ENCODE data around the gene ST14.
"Not testable (repeated sequence)": the region's sequence is repeated elsewhere in the genome, so short reads cannot be mapped to it uniquely, and the experiment has no call there.

Gene ST14

DNA sequence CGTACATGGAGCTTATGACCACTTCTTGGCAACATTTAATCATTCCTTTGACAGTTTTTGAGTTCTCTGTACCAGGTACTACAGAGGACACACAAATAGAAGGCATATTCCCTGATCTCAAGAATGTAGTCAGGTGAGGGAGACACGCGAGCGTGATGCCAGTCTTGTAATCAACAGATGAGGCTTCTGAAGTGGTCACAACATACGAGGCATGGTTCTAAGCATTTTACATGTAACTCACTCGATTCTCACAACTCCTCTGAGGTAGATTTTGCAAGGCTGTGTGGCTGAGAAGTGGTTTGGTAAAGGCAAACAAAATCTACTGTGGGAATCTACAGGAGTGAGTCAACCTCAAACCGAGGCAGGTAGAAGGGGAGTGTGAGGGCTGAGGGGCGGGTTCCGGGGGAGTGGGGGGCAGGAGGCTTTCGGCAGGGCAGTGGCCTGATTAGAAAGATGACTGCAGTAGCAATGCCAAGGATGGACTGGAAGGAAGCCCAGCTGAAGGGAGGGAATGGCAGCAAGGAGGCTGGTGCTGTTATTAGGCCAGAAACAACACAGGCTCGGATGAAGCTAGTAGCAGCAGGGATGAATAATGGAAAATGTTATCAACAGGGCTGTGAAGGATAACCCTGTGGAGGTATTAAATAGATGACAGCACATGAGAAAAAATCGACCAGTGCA is 63.8 kb downstream of the ST14 start:
- TF ChIP-seq YY1 (IDR thresholded peaks at IDR 0.05; ENCODE audit: insufficient read depth, insufficient read length) (no peak), ZNF274 (IDR thresholded peaks at IDR 0.05; ENCODE audit: low read depth, low read length) (no peak), SUZ12 (IDR thresholded peaks at IDR 0.05; ENCODE audit: extremely low read depth, insufficient read depth, insufficient read length) (no peak)
- Histone ChIP-seq H3K9me3 (ENCODE audit: insufficient read depth, low read length) (no peaks in the 10 kb centered on the region), H3K9ac (ENCODE audit: insufficient read length, low read depth) (no peak overlapping the region), H3K27me3 (ENCODE audit: insufficient read depth, insufficient read length) (no peaks in the 10 kb centered on the region), H3K4me1 (ENCODE audit: insufficient read depth, insufficient read length) (peaks cover 2% of the 10 kb centered on the region), H3K4me3 (ENCODE audit: insufficient read length, low read depth) (no peak overlapping the region), H3K36me3 (ENCODE audit: insufficient read depth, insufficient read length, low read length) (no peaks in the 10 kb centered on the region)
- no peak for DNase-seq (ENCODE audit: low read depth, low spot score)

DNA sequence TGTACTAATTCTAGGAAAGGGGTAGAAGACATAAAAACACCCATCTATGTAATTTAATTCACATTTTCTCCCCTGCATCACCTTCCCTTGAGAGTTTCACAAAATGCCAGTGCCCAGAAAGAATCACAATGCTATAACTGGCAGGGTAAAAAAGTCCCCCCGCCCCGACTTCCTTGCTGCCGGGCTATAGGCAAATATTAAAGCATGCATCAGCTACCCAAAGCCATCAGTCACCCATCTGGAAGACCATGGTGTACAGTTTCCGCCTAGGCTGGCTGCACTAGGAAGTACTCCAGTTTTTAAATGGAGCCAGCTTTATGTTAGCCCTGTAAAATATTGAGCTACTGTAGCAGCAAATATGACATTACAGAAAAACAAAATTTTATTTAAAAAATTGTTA is 67.8 kb downstream of the ST14 start:
- Histone ChIP-seq H3K4me1 (ENCODE audit: insufficient read depth, insufficient read length) (no peaks in the 10 kb centered on the region), H3K9me3 (ENCODE audit: insufficient read depth, low read length) (no peaks in the 10 kb centered on the region), H3K27me3 (ENCODE audit: insufficient read depth, insufficient read length) (no peaks in the 10 kb centered on the region), H3K4me3 (ENCODE audit: insufficient read length, low read depth) (no peak overlapping the region), H3K36me3 (ENCODE audit: insufficient read depth, insufficient read length, low read length) (no peaks in the 10 kb centered on the region), H3K9ac (ENCODE audit: insufficient read length, low read depth) (no peak overlapping the region)
- no peak for TF ChIP-seq ZNF274 (IDR thresholded peaks at IDR 0.05; ENCODE audit: low read depth, low read length)
- TF ChIP-seq SUZ12 (IDR thresholded peaks at IDR 0.05; ENCODE audit: extremely low read depth, insufficient read depth, insufficient read length): no peak
- no peak for TF ChIP-seq YY1 (IDR thresholded peaks at IDR 0.05; ENCODE audit: insufficient read depth, insufficient read length)
- no peak for DNase-seq (ENCODE audit: low read depth, low spot score)

DNA sequence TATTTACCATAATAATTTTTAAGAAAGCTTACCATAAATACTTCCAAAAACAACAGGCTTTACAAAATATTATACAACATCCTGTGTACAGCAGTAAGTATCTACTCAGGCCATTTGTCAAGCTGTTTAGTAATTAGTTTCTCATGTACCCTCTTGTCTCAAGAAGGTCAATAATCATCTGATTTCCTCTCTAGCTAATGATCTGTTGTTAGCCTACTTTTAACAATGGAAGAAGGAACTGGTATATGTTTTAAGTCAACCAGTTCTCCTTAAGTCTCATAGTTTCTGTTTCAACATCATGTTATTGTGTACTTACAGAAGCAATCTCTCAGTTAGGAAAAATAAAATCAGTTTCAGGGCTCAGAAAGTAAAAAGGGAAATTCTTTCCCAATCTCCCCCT is 73.9 kb downstream of the ST14 start:
- H3K4me3 ChIP-seq (ENCODE audit: insufficient read length, low read depth); DNase-seq (ENCODE audit: low read depth, low spot score); H3K4me1 ChIP-seq (ENCODE audit: insufficient read depth, insufficient read length); H3K27me3 ChIP-seq (ENCODE audit: insufficient read depth, insufficient read length); H3K9ac ChIP-seq (ENCODE audit: insufficient read length, low read depth); H3K9me3 ChIP-seq (ENCODE audit: insufficient read depth, low read length): not testable (repeated sequence)
- peaks cover 11% of the 10 kb centered on the region for H3K36me3 ChIP-seq (ENCODE audit: insufficient read depth, insufficient read length, low read length)

DNA sequence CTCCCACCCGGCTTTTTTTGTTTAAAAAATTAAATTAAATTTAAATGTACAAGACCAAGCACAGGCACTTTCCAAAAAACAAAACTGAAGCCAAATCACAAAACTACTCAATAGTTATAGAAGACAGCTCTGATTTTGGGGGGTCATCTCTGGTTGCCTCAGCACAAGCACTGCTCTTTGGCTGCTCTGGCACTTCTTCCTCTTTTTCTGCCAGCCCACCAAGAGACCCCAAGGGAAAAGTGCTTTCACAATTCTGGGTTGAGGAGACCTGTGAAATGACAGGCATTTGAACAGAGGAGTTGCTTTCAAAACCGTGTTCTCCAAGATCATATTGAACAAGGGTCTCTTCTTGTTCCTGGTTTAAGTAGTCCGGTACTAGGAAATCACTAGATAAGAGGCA is 74.3 kb downstream of the ST14 start:
- H3K4me1 ChIP-seq (ENCODE audit: insufficient read depth, insufficient read length); H3K4me3 ChIP-seq (ENCODE audit: insufficient read length, low read depth); H3K9me3 ChIP-seq (ENCODE audit: insufficient read depth, low read length); H3K9ac ChIP-seq (ENCODE audit: insufficient read length, low read depth); H3K27me3 ChIP-seq (ENCODE audit: insufficient read depth, insufficient read length); DNase-seq (ENCODE audit: low read depth, low spot score): not testable (repeated sequence)
- peaks cover 11% of the 10 kb centered on the region for H3K36me3 ChIP-seq (ENCODE audit: insufficient read depth, insufficient read length, low read length)

DNA sequence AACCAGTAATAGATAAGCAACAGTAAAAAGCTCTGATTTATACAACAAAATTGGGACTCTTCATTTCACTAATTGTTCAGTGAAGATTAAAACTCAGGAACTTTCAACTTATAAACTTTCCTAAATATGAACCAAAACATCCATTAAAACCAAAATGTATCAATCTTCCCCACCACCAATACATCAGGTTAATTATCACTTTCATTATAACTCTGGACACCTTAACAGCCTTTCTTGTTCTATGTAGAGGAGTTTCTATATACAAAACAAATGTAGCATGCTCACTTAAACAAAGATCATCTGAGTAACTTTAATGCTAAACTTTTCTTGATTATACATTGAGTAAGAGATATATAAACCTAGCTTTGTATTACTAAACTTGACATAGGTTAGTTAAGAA is 74.7 kb downstream of the ST14 start:
- Histone ChIP-seq H3K27me3 (ENCODE audit: insufficient read depth, insufficient read length) (no peaks in the 10 kb centered on the region), H3K36me3 (ENCODE audit: insufficient read depth, insufficient read length, low read length) (peaks cover 11% of the 10 kb centered on the region), H3K9ac (ENCODE audit: insufficient read length, low read depth) (no peak overlapping the region), H3K9me3 (ENCODE audit: insufficient read depth, low read length) (no peaks in the 10 kb centered on the region), H3K4me3 (ENCODE audit: insufficient read length, low read depth) (no peak overlapping the region), H3K4me1 (ENCODE audit: insufficient read depth, insufficient read length) (no peaks in the 10 kb centered on the region)
- TF ChIP-seq YY1 (IDR thresholded peaks at IDR 0.05; ENCODE audit: insufficient read depth, insufficient read length) (no peak), SUZ12 (IDR thresholded peaks at IDR 0.05; ENCODE audit: extremely low read depth, insufficient read depth, insufficient read length) (no peak), ZNF274 (IDR thresholded peaks at IDR 0.05; ENCODE audit: low read depth, low read length) (no peak)
- no peak for DNase-seq (ENCODE audit: low read depth, low spot score)

DNA sequence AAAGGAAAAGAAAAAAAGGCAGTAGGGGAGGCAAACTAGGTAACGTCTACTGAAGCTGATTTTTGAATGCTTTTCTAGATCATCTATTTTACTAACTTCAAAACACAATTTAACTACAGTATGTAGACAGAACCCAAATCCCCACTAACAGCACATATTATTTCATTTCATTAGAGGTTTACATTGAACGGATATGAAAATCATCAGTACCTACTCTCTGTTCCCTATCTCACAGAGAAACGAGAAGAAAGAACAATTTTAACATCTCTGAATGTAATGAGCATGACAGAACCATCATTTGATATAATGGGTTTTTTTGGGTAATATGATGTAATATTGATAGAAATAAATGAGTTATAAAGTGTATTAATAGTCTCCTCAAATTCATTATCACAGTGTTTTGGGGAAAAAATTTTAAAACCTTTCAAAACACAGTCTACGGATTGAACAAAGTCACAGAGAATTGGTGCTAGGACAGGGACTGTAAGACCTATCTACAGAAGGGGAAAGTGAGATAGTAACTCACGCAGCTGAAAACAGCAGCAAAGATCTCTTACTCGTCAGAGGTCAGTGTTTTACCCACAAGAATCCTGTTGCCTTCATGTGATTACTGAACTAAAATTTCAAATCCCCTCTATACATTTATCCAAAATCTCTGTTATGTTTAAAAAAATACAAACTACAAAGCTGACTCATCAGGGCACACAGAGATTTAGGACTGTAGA is 77.9 kb downstream of the ST14 start:
- H3K4me1 ChIP-seq (ENCODE audit: insufficient read depth, insufficient read length): no peaks in the 10 kb centered on the region
- no peak for DNase-seq (ENCODE audit: low read depth, low spot score)
- peaks cover 11% of the 10 kb centered on the region for H3K36me3 ChIP-seq (ENCODE audit: insufficient read depth, insufficient read length, low read length)
- no peaks in the 10 kb centered on the region for H3K9me3 ChIP-seq (ENCODE audit: insufficient read depth, low read length)
- no peak overlapping the region for H3K4me3 ChIP-seq (ENCODE audit: insufficient read length, low read depth)
- no peaks in the 10 kb centered on the region for H3K27me3 ChIP-seq (ENCODE audit: insufficient read depth, insufficient read length)
- H3K9ac ChIP-seq (ENCODE audit: insufficient read length, low read depth): no peak overlapping the region
- TF ChIP-seq ZNF274 (IDR thresholded peaks at IDR 0.05; ENCODE audit: low read depth, low read length) (no peak), YY1 (IDR thresholded peaks at IDR 0.05; ENCODE audit: insufficient read depth, insufficient read length) (no peak), SUZ12 (IDR thresholded peaks at IDR 0.05; ENCODE audit: extremely low read depth, insufficient read depth, insufficient read length) (no peak)

DNA sequence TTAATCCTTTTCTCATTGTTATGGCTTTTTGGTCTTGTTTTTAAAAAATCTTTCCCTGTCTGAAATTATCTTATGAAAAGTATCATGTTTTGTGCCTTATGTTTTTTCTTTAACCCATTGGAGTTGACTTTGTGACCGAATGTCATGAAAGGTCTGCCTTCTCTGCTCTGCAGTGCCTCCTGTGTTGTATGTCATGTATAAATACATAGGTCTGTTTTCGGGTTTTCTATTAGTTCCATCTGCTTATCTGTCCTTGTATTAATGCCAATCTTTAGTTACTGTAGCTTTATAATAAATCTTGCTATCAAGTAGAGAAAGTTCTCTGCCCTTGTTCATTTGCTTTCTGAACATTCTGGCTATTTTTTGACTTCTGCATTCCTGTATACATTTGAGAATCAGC is 82.1 kb downstream of the ST14 start:
- Histone ChIP-seq H3K27me3 (ENCODE audit: insufficient read depth, insufficient read length) (no peaks in the 10 kb centered on the region), H3K4me1 (ENCODE audit: insufficient read depth, insufficient read length) (no peaks in the 10 kb centered on the region), H3K4me3 (ENCODE audit: insufficient read length, low read depth) (no peak overlapping the region), H3K9me3 (ENCODE audit: insufficient read depth, low read length) (no peaks in the 10 kb centered on the region), H3K9ac (ENCODE audit: insufficient read length, low read depth) (no peak overlapping the region), H3K36me3 (ENCODE audit: insufficient read depth, insufficient read length, low read length) (peaks cover 5% of the 10 kb centered on the region)
- no peak for DNase-seq (ENCODE audit: low read depth, low spot score)
- TF ChIP-seq SUZ12 (IDR thresholded peaks at IDR 0.05; ENCODE audit: extremely low read depth, insufficient read depth, insufficient read length): no peak
- no peak for TF ChIP-seq YY1 (IDR thresholded peaks at IDR 0.05; ENCODE audit: insufficient read depth, insufficient read length)
- no peak for TF ChIP-seq ZNF274 (IDR thresholded peaks at IDR 0.05; ENCODE audit: low read depth, low read length)

Measured in NT2/D1 (cell line).